ENCODE results near the gene NPDC1. TPM values are rescaled to one million over a fixed set of nuclear protein-coding genes. Genes with fewer than 3 reads are reported as not detected.

Gene NPDC1
- total and polyA plus RNA-seq, 2 of the 8 experiments (the other 6 are each of a cell fraction or from before 2014, with no cell fraction given) = 26.2 to 44.1 TPM

GRCh38 chr9:137037483-137037882 is 8.5 kb downstream of the NPDC1 start (continued):
- TF ChIP-seq ASH2L (IDR thresholded peaks at IDR 0.05; ENCODE audit: low read length) = no peak
- TF ChIP-seq SAP30 (IDR thresholded peaks at IDR 0.05; ENCODE audit: insufficient read depth, insufficient replicate concordance, low read length) = no peak
